Gastroesophageal sphincter (tissue), 4 donors: Measurements from ENCODE around the gene KLHL17. TPM values are rescaled to one million over a fixed set of nuclear protein-coding genes. Genes with fewer than 3 reads are reported as not detected.

ENCODE experiments used
- ATAC-seq: fragments of 150-250 bp; one replicate; pipeline ENCODE4 v1.9.1; 2016; ENCODE audit warnings: mild to moderate bottlenecking, moderate library complexity
- H3K27ac ChIP-seq, 4 donors: fragments of 200-600 bp; sonication (generic) in 3 of 4; 1 replicate in 3 of 4; 2 replicates in 1 of 4; pipeline ENCODE4 v1.5.1; 2016 to 2019
- H3K27me3 ChIP-seq: fragments of 200-600 bp; sonication (generic); one replicate; pipeline ENCODE4 v1.5.1; 2019
- H3K36me3 ChIP-seq, 2 donors: fragments of 200-600 bp; sonication (generic); one replicate each; pipeline ENCODE4 v1.5.1; 2019; ENCODE audit warnings: control low read depth in 1 of 2
- H3K4me1 ChIP-seq, 3 donors: fragments of 200-600 bp; sonication (generic); 1 replicate in 2 of 3; 2 replicates in 1 of 3; pipeline ENCODE4 v1.5.1; 2016 to 2019; ENCODE audit warnings: control low read depth in 2 of 3
- H3K4me3 ChIP-seq, 2 donors: fragments of 200-600 bp; sonication (generic); one replicate each; pipeline ENCODE4 v1.5.1; 2019; ENCODE audit warnings: mild to moderate bottlenecking in 1 of 2, moderate library complexity in 1 of 2
- H3K9me3 ChIP-seq, 3 donors: fragments of 200-600 bp; sonication (generic); one replicate each; pipeline ENCODE4 v1.5.1; 2017 to 2019; ENCODE audit warnings: control low read depth in 2 of 3
- CTCF ChIP-seq, 4 experiments: fragments of 200-600 bp in 2 of 4; fragments of 450-650 bp in 2 of 4; sonication (generic) in 1 of 4; IDR thresholded peaks; one replicate each; pipeline ENCODE4 v1.5.1; 2017 to 2019; ENCODE audit warnings: antibody characterized with exemption in 4 of 4, mild to moderate bottlenecking in 2 of 4, moderate library complexity in 2 of 4
- EP300 ChIP-seq: sonication (generic); formaldehyde crosslinking; IDR thresholded peaks from one replicate; pipeline ENCODE4 v1.6.1; 2017; ENCODE audit warnings: antibody characterized with exemption, mild to moderate bottlenecking
- POLR2A ChIP-seq, 2 donors: fragments of 450-650 bp; IDR thresholded peaks; one replicate each; pipeline ENCODE4 v1.6.1; 2017; ENCODE audit warnings: antibody characterized with exemption in 2 of 2, mild to moderate bottlenecking in 2 of 2, moderate library complexity in 1 of 2
- POLR2AphosphoS5 ChIP-seq: sonication (generic); formaldehyde crosslinking; IDR thresholded peaks from one replicate; pipeline ENCODE4 v1.6.1; 2017; ENCODE audit warnings: antibody characterized with exemption
- WGBS, 2 donors: methylation state at CpG; one replicate each; pipeline ENCODE4 v1.1.5; 2018; ENCODE audit warnings: low coverage in 1 of 2; 5-methylcytosine and 5-hydroxymethylcytosine counted together
- total RNA-seq, 4 donors: library from RNA; depleted of rRNA; stranded (reverse); fragments of >200 nt; gene quantifications; one replicate each; pipeline ENCODE4 v1.1.0, GENCODE V29; 2016

KLHL17 gene
- total RNA-seq, 4 donors from 2014 or later, result 3.6 to 12.0 (median 10.1) TPM

GRCh38 chr1:997713-997992, 37.3 kb downstream of the KLHL17 start:
- Histone ChIP-seq H3K36me3 (no peaks in the 10 kb centered on the region), H3K4me3 (peak overlapping the region in 1 of 2 donors; percentile 86), H3K4me1 (peaks cover 0 to 50% (median 11%) of the 10 kb centered on the region in 3 donors), H3K27ac (peak overlapping the region in 1 of 4 donors; percentile 19), H3K9me3 (peaks cover 0 to 2% (median 0%) of the 10 kb centered on the region in 3 donors), H3K27me3 (peaks cover 41% of the 10 kb centered on the region)
- ATAC-seq, result no peak
- WGBS, 2 donors, result no CpG with 5 or more reads among the region's 3 CpGs
- TF ChIP-seq EP300 (no peak), CTCF (IDR thresholded peaks at IDR 0.05) (no peak), POLR2AphosphoS5 (no peak), POLR2A (IDR thresholded peaks at IDR 0.05) (no peak)

- Histone ChIP-seq H3K9me3 (no peaks in the 10 kb centered on the region), H3K4me1 (peaks cover 0 to 50% (median 11%) of the 10 kb centered on the region in 3 donors), H3K4me3 (peak overlapping the region; percentile 55 to 86), H3K27me3 (peaks cover 41% of the 10 kb centered on the region), H3K27ac (peak overlapping the region in 2 of 4 donors; percentile 95 to 99), H3K36me3 (no peaks in the 10 kb centered on the region)
- no peak for TF ChIP-seq CTCF (IDR thresholded peaks at IDR 0.05)
- no peak for TF ChIP-seq POLR2AphosphoS5
- TF ChIP-seq POLR2A (IDR thresholded peaks at IDR 0.05), result no peak
- TF ChIP-seq EP300, result no peak
- no peak for ATAC-seq
- no CpG with 5 or more reads among the region's 75 CpGs for WGBS, 2 donors
Observed at GRCh38 chr1:997993-998744, 37.8 kb downstream of the KLHL17 start.

GRCh38 chr1:998745-998994, 38.3 kb downstream of the KLHL17 start:
- H3K9me3 ChIP-seq, result no peaks in the 10 kb centered on the region
- H3K27me3 ChIP-seq, result peaks cover 41% of the 10 kb centered on the region
- no CpG with 5 or more reads among the region's 27 CpGs for WGBS, 2 donors
- peak overlapping the region; percentile 55 to 86 for H3K4me3 ChIP-seq
- peaks cover 0 to 50% (median 11%) of the 10 kb centered on the region in 3 donors for H3K4me1 ChIP-seq
- no peak for ATAC-seq
- H3K27ac ChIP-seq, result peak overlapping the region in 3 of 4 donors; percentile 95 to 99 (median 99)
- peaks cover 0 to 3% of the 10 kb centered on the region in 2 donors for H3K36me3 ChIP-seq
- no peak for TF ChIP-seq POLR2AphosphoS5
- no peak for TF ChIP-seq EP300
- TF ChIP-seq CTCF (IDR thresholded peaks at IDR 0.05), result no peak
- no peak for TF ChIP-seq POLR2A (IDR thresholded peaks at IDR 0.05)

GRCh38 chr1:998995-999724, 38.8 kb downstream of the KLHL17 start:
- Histone ChIP-seq H3K4me1 (peaks cover 0 to 50% (median 11%) of the 10 kb centered on the region in 3 donors), H3K27ac (peak overlapping the region; percentile 37 to 99 (median 97)), H3K4me3 (peak overlapping the region; percentile 55 to 86), H3K9me3 (no peaks in the 10 kb centered on the region), H3K36me3 (peaks cover 0 to 3% of the 10 kb centered on the region in 2 donors), H3K27me3 (peaks cover 41% of the 10 kb centered on the region)
- no peak for ATAC-seq
- TF ChIP-seq EP300, result no peak
- no peak for TF ChIP-seq CTCF (IDR thresholded peaks at IDR 0.05)
- TF ChIP-seq POLR2AphosphoS5, result no peak
- TF ChIP-seq POLR2A (IDR thresholded peaks at IDR 0.05), result no peak
- no CpG with 5 or more reads among the region's 86 CpGs for WGBS, 2 donors
